HG03060 (cell line): ENCODE results near the gene OSBPL3.

Source experiments
- ATAC-seq: cut with Tn5 transposase; IDR thresholded peaks from one replicate; pipeline ENCODE4 v1.9.1; 2021; ENCODE audit warnings: low read depth, moderate number of reproducible peaks; ENCODE audit not compliant: unreplicated experiment

Gene OSBPL3

DNA sequence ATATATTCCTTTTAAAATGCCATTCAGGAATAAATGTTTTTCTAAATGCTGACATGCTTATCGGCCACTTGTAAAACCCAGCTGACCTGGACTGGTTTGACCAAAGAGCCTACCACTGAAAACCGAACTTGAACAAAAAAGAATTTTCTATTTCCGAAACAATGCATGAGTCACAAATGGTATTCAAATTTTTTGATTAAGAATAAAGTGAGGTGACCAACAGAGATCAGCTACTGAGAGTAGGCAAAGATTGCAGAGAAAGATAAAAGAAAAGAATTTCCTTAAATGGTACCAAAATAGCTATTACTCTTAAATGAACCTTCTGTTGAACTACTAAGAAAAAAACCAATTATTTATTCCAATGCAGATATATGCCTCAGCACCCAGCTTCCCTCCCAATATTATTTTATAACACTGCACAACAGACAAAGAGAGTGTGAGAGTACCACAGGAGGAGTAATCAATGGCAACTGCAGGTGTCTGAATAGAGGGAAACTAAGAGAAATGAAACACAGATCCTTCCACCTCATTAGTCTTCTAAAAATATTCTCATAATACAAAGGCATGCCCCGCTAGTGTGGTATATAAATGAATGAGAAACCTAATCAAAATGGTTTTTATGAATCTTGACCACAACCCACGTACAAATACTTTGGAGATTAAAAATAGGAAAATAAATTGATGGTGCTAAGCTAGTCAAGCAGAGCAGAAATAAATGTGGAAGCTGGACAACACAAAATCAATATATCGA is 20.1 kb downstream of the OSBPL3 start:
- no peak for ATAC-seq

DNA sequence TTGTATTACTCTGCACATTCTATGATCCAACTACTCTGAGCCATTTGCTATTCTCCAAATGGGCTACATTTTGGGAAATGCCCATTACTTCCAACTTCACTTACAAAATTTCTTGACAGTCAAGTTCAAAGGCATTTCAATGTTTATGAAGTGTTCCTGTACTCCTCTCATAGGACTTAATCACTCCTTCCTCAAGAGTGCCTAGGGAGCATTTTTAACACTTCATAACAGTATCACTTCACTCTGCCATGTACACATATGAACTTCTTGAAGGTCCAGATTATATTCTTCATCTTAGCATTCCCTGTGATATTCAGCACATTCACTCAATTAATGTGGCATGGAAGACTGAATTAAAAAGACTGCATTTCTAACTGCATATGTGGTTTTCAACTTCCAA is 21.6 kb downstream of the OSBPL3 start:
- no peak for ATAC-seq

DNA sequence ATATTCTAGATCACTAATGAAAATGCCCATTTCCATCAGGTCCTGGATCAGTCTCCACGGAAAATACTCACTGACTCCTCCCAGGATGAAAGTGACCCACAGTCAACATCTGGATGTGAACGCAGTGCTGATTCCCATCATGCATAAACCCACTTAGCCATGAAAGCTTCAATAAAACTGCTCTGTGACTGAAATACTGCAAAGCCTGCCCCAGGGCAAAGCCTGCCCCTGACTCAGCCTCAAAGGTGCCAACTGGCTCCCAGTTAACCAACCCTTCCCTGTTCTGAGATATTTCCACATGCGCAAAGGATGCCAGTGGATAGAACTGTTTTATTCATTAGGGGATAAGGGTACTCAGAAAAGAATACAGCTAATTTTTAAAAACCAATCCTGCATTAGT is 24.0 kb downstream of the OSBPL3 start:
- no peak for ATAC-seq

DNA sequence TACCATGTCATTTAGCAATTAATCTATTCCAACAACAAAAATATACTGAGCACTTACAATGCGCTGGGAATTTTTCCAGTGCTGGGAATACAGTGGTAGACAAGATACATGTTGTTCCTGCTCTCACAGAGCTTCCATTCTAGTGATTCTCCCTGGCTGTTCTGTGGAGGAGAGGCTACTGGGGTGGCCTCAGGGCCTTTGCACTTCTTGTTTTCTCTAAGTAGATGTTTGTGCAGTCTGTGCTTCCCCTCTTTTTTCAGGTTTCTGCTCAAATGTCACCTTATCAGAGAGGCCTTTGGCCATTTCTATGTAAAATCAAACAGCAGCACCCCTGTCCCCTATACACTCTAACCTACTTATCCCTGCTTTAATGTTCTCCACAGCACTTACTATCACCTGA is 24.7 kb downstream of the OSBPL3 start:
- ATAC-seq, result no peak

DNA sequence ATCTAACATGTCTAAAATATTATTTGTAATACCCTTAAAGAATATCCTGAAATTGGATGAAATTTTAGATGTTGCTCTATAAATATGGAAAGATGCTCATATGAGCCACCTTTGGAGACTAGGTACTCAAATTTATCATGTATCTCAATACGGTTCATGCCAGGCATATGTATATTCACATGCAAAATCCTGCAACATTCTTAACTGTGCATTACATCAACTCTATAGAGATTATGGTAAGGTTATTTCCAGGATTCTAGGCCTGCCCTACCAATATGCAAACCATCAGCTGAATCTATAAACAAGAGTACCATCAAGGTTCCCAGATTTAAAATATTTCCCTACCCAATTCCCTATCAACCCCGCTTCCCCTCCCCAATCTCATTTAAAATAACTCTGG is 27.5 kb downstream of the OSBPL3 start:
- ATAC-seq, result no peak

DNA sequence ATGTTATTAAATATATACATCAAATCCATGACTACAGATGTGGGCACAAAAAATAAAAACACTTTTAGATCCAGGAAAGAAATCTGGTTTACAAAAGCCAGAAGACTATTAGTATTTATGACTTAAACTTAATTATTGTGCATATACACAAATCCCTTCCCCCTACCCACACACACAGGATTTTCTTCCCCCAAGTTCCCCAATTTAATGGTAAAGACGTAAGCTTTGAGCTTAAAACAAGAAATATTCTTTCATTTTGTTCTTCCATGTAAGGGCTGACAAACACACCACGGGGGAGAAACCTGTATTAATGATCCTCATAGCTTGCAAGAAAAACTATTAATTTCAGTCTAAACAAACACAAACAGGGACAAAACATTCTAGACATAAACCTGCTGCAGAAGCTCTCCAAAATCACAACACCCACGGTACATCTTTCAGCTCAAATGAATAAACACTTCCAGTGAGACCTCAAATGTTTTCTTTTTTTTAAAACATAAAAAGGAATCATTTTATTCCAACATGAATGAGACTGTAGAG is 28.5 kb downstream of the OSBPL3 start:
- ATAC-seq, result no peak

DNA sequence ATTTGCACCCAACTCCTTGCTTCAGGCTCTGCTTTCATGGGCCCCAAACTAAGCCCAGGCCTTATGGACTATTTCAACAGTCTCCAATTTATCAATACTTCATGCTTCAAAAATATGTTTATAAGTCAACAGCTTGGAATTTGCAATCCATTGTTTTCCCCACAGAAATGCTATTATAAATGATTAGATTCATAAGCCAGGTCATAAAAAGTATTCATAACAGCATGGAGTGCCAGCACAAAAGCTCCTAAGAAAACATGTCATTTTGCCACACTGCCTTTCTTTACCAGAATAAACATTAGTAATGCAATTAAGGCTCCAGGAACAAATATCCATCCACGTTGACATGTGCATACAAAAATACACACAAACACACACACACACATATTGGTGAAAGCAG is 30.1 kb downstream of the OSBPL3 start:
- no peak for ATAC-seq

DNA sequence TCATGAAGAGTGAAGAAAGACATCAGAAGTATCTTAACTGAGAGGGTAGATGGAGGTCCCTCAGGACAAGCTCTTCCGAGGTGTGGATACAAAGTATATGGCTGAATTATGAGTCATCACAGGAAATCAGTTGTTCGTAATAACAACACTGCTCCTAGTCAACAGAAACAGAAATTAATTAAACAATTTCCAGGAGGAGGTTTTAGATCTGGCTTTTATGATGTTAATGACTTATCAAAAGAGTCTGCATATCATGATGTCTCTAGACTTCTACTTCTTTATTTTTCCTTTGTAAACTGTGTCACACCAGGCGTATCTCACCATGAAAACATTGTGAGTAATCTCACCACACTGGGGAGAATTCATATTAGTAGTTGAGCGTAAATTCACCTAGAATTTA is 31.2 kb downstream of the OSBPL3 start:
- no peak for ATAC-seq

DNA sequence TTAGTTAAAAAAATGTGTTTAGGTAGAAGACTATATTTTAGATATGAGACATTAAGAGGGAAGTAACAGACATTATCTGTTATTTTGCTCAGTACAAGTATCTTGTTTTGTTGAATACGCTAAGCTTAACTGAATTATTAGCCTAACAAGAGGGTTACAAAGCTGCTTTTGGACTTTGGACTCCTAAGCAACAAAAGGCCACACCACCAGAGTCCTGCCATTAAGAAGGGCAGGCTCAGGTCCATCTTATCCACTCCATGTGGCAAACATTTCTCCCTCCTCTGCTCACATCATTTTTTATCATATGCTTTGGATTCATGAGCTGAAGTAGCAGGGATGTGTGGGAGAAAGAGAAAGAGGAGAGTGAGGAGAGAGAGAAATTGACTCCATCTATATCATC is 33.5 kb downstream of the OSBPL3 start:
- ATAC-seq, result no peak

DNA sequence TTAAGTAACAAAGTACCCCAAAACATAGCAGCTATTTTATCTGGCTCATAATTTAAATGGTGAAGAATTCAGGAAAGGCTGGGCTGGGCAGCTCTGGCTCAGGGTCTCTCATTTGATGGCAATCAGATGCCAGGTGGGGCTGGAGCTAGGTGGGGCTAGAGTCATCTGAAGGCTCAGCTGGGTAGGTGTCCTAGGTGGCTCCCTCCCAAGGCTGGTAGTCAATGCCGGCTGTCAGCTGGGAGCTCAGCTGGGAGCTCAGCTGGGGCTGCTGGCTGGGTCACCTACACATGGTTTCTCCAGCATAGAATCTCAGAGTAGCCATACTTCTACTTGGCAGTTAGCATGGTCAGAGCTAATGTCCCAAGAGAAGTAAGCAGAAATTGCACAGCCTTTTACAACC is 34.1 kb downstream of the OSBPL3 start:
- ATAC-seq, result no peak

DNA sequence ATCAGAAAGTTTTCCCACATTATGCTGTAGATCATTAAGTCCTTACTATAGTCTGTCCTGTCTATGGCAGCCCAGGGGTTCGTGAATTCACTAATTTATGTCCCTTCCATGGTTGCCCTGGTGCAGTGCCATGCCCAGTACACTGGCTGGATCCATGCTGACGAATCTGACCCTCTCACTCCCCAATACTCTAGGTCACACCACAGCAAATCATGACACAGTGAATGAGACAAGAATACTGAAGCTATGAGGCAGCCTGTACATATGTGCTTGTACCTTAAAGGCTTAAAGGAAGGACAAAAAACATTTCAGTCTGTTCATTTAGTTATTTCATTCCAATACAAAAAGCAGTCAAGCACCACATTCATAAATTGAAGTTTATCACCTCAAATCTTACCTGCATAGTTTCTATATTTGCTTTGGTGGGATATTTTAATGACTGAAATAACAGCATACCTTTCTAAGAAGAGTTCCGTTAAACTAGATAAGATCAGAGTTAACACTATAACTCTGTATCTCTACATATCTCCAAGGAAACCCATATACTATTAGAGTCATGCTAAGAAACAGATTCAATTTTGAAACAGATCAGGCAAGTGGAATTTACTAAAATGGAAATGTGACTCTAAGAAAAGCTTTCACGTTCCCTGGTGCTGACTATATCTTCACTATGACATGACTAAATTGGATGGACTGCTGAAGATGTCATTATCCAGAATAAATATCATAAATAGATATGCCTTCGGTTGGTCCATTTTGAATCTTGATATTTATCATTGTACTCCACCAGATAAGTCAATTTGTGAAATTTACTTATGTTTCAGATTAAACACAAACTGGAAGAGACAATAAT is 36.7 kb downstream of the OSBPL3 start:
- ATAC-seq, result no peak

DNA sequence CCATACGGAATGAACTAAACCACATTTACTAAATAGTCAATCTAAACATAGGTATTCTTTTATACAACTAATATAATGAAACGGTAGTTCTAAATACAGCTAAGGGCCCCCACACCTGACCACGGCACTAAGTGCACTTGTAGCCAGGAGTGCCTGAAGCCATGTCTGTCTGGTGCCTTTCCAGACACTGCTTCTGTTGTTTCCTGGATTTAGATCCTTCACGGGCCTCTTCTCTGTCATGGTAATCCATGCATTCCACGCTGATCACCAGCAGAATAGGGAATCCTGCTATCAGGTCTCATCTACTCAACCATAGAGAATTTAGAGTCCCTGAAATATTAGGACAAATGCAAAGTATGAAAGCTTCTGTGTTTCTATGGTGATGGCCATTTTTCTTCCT is 37.8 kb downstream of the OSBPL3 start:
- ATAC-seq, result no peak

DNA sequence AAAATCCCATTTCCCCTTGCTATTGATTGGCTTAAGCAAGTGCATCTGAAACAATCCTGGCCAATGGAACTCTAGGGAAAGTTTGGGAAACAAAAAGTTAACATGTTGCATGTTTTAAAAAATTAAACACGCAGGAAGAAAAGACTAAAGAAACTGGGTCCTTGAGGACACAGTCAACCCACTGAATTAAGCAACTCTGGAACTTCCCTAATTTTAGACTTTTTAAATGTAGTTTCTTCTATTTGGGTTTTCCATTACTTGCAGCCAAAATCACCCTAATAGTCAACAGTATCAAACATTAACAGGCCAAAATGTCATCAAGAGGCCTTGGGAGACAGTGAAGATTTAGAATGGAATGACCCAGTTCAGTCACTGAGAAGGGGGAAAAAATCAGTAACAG is 40.6 kb downstream of the OSBPL3 start:
- no peak for ATAC-seq

DNA sequence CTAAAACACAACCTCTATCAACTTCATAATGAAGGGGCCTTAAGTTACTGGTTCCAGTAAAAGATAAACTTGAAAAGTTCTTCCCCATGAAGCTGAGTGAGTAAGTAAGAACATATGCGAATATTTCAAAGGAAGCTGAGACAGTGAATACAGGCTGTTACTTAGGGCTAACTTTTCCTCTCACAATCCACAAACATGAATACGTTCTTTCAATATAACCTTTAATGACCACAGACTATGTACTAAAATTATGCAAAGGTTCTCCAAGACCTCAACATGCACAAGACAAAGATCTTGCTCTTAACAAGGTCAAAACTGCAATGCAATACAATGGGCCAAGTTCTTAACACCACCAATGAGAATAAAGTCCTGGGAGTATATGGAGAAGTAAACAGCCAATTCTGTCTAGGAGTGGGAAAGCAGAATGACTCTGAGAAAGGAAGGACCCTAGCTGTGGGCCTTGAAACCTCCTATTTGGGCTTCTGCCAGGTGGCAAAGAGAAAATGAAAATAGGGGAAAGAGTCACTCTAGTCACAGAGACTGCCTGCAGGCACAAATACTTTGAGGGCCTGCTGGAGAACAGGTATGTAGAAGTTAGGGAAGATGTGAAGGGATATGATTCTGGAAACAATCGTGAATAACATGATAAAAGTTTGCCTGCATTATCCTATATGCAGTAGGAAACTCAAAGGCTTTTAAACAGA is 43.7 kb downstream of the OSBPL3 start:
- ATAC-seq, result peak; percentile 57

DNA sequence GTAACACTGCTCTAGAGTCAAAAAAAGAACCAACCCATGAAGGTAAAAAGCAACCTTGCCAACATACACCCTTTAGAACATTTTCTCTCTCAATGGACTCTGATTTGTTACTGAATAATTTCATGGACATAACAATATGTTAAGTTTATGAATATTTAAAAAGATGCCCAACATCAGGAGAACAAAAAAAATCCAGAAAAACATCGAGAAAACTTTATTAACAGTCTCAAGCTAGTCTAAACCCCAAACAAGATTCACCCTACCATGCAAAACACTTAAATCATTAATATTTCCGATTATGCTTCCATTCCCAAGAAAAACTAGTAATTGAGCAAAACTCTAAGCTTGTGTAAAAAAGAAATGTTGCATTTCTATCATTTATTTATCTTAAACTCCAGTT is 46.7 kb downstream of the OSBPL3 start:
- ATAC-seq, result no peak

DNA sequence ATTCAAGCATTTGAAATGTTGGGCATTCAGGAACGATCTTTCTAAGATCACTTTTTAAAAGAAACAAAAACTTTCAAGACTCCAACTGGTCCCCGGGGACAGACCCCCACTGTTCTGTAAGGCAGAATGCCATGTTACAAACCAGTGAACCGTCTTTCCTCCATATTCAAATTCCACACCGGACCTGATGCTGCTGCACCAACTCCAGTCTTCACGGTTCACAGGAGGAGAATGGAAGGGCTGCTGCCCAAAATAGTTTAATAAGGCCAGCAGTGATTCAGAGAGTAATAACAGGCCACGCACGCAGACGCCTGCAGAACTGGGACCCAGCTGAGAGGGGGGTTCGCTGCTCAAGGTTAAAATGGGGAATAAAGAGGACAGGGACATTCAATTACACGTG is 47.2 kb downstream of the OSBPL3 start:
- ATAC-seq, result no peak

DNA sequence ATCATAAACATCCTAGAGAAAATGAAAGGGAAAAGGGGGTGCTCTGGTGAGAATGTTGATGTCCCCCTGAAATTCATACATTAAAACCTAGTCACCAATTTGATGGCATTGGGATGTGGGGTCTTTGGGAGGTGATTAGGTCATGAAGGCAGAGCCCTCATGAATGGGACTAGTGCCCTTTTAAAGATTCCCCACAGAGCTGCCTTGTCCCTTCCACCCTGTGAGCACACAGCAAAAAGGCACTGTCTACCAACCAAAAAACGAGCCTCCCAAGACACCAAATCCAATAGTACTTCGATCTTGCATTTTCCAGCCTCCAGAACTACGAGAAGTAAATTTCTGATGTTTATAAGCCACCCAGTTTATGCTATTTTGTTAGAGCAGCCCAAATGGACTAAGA is 47.6 kb downstream of the OSBPL3 start:
- no peak for ATAC-seq

DNA sequence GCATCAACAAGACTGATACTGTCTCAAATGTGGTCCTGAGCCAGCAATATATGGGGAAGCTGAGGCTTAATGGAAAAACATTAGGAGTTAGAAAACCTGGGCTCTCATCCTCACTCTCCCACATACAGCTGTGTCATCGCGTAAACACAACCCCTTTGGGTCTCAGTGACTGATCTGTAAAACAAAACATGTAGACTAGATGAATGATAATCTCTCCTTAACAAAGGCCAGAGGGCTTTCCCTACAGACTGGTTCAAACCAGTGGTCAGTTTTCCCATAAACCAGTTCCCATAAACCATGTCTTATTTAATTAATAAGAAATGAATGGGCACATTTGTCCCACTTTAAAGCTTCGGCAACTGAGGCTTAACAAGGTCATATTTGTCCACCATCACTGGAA is 48.1 kb downstream of the OSBPL3 start:
- ATAC-seq, result no peak

DNA sequence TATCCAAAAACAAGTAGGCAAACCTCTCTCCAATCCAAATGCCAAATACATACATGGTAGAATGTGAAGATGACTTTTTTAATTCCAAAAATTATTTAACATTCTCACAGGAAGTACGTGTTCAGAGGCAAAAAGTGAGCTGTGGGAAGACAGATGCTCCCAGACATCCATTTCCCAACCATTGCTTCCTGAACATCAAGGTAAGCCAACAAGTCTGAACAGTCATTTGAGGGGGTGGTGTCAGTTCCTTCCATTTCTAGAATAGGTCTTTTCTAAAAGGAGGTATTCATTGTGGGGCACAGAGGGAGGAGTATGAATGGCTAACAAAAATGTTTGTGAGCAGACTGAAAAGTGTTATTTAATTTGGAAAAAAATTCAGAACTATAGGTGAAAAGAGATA is 49.1 kb downstream of the OSBPL3 start:
- no peak for ATAC-seq

DNA sequence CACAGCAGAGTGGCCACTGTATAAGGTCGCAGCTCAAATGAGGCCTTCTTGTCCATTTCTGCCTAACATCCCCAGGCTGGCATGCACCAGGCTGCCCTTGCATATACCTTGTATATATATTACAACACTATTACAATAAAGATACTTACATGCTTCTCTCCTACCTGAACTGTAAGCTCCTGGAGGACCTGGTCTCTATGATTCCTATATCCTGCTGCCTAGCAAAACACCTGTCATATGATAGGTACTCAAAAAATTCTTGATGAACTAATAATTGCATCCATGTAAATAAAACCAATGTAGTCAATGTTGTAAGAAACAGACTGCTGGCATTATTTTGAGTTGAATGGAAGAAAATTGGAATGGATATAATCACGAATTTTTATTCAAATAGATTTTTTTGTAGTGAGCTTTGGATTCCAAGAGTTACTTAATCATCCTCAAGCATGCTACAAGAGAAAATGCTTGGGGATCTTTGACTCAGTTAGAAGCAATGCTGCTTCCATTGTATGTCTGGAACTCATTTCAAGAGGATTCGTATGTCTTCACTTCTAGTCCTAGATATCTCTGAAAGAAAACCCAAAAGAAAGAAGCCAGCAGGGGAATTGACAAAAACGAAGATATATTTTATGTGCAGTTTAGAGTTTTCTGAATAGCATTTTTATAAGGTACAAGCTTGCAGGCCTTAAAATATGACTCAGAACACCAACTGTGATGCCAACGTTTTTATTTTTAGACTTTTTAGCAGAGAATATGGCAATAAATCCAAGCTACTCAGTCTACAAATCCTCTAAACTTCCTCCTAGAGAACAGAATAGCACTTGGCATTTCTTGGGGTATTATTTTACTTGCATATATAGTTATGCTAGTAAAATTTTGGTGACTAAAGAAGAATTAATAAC is 53.1 kb downstream of the OSBPL3 start:
- no peak for ATAC-seq
